Esophagus mucosa (tissue), 1 donor: Measurements from ENCODE around the gene APOBEC3G. TPM values are rescaled to one million over a fixed set of nuclear protein-coding genes. Genes with fewer than 3 reads are reported as not detected.
"Not testable (repeated sequence)": the region's sequence is repeated elsewhere in the genome, so short reads cannot be mapped to it uniquely, and the experiment has no call there.

Experiments
- ATAC-seq: fragments of 200-7000 bp; cut with Tn5 transposase; one replicate; pipeline ENCODE4 v1.9.1; 2020
- total RNA-seq: library from RNA; stranded (reverse); gene quantifications from one replicate; pipeline ENCODE4 v1.2.4, GENCODE V29; 2023
- donor health status: DM: yes; HTN: yes; CAD: no.

The APOBEC3G gene
- 3.9 TPM for total RNA-seq

GRCh38 chr22:39077026-39077840 lies at the start of gene APOBEC3G:
APOBEC3G (plus strand) TSS chr22:39077275; CDS start chr22:39077362, 87 bp downstream.
- ATAC-seq = peak; percentile 72

GRCh38 chr22:39027717-39028116 lies 49.4 kb upstream of the APOBEC3G start:
- ATAC-seq = no peak

- no peak for ATAC-seq
Measured at GRCh38 chr22:39028281-39028680, 48.8 kb upstream of the APOBEC3G start.

GRCh38 chr22:39029227-39029626 lies 47.8 kb upstream of the APOBEC3G start:
- no peak for ATAC-seq

GRCh38 chr22:39030705-39031104 lies 46.4 kb upstream of the APOBEC3G start:
- no peak for ATAC-seq

GRCh38 chr22:39031434-39032295 lies 45.4 kb upstream of the APOBEC3G start:
- not testable (repeated sequence) for ATAC-seq

GRCh38 chr22:39037071-39037470 lies 40.0 kb upstream of the APOBEC3G start:
- not testable (repeated sequence) for ATAC-seq

- ATAC-seq = no peak
Measured at GRCh38 chr22:39039306-39040126, 37.6 kb upstream of the APOBEC3G start.

- not testable (repeated sequence) for ATAC-seq
Measured at GRCh38 chr22:39040155-39040537, 36.9 kb upstream of the APOBEC3G start.

GRCh38 chr22:39040538-39041296 lies 36.4 kb upstream of the APOBEC3G start, which contains the start of gene APOBEC3F:
APOBEC3F (plus strand) TSS chr22:39040864; CDS start chr22:39040961, 97 bp downstream.
- ATAC-seq = peak; percentile 79

- no peak for ATAC-seq
Measured at GRCh38 chr22:39041908-39042307, 35.2 kb upstream of the APOBEC3G start.

GRCh38 chr22:39043063-39043462 lies 34.0 kb upstream of the APOBEC3G start:
- not testable (repeated sequence) for ATAC-seq

- ATAC-seq = not testable (repeated sequence)
Measured at GRCh38 chr22:39045136-39045535, 31.9 kb upstream of the APOBEC3G start.

- not testable (repeated sequence) for ATAC-seq
Measured at GRCh38 chr22:39049486-39049885, 27.6 kb upstream of the APOBEC3G start.

- ATAC-seq = peak; percentile 38
Measured at GRCh38 chr22:39051844-39052495, 25.1 kb upstream of the APOBEC3G start.

- ATAC-seq = no peak
Measured at GRCh38 chr22:39055658-39056057, 21.4 kb upstream of the APOBEC3G start.

- ATAC-seq = not testable (repeated sequence)
Measured at GRCh38 chr22:39061290-39061689, 15.8 kb upstream of the APOBEC3G start.

- ATAC-seq = not testable (repeated sequence)
Measured at GRCh38 chr22:39061951-39062350, 15.1 kb upstream of the APOBEC3G start.

GRCh38 chr22:39063904-39064303 lies 13.2 kb upstream of the APOBEC3G start:
- ATAC-seq = peak; percentile 41

GRCh38 chr22:39066442-39067276 lies 10.4 kb upstream of the APOBEC3G start:
- not testable (repeated sequence) for ATAC-seq
